Left ventricle myocardium superior (tissue), 1 donor: ENCODE measurements around the gene CST4. TPM values are rescaled to one million over a fixed set of nuclear protein-coding genes. Genes with fewer than 3 reads are reported as not detected.
A peak's percentile ranks its signal among the peaks of the same experiment; 100 is the strongest.
"Not testable (repeated sequence)": the region's sequence is repeated elsewhere in the genome, so short reads cannot be mapped to it uniquely, and the experiment has no call there.

Experiments
- ATAC-seq: fragments of 200-7000 bp; cut with Tn5 transposase; one replicate; pipeline ENCODE4 v1.9.1; 2020; ENCODE audit warnings: mild to moderate bottlenecking, moderate library complexity
- DNase-seq: peaks from one replicate; pipeline ENCODE4 v3.0.0-alpha.2; 2020
- intact Hi-C: fragments of 100-400 bp; cut with micrococcal nuclease; formaldehyde crosslinking; loops from one replicate; pipeline ENCODE4 v1.11.0; 2022
- total RNA-seq: library from RNA; stranded (reverse); fragmentation: NEBNext Ultra II Directional; extraction: Animal tissue kit (Norgen Biotek cat#: 25700); gene quantifications from one replicate; pipeline ENCODE4 v1.2.1, GENCODE V29; 2021
- donor health status: DM: no; HTN: yes; CAD: no; lungs with severe emphysema.

CST4 gene
- total RNA-seq, 1 donor from 2014 or later: not detected

DNA sequence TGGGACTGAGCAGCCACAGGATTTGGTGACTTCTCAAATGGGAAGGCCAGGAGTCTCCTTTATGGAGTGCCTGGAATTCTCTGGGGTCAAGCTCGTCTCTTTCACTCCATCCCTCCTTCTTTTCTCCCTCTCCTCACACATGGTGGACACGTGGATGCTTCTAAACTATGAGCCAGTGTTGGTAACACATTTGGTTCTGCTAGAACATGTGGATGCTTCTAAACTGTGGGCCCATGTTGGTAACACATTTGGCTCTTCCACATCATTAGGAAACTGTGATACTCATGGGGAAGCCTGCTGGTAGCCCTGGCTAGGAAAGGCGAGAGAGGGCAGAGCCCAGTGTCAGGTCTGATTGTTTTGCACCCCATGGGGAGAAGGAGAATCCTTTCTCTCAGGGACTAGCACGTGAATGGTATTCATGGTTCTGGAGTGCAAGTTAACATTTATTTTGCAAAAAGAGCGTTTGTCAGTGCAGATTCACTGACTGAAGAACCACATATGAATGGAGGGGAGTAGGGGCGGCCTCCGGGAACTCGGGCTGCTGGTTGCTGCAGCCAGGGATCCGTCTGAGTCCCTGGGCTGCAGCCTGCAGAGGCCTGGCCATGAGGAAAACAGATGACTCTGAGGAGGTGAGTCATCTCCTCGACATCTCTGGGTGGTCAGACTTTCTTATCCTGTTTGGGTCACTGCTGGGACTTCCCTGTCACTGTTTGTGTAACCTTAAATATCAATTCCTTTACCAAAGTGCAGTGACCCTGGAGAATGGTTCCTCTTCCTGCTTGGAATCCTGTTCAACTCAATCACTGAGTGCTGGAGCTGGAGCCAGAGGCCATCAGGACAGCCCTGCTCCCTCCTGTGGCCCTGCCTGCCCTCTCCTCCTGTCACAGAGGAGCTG lies 4.1 kb upstream of the CST4 start:
- ATAC-seq: peak; percentile 92
- DNase-seq, intact Hi-C loops: not testable (repeated sequence)

- ATAC-seq (no peak), DNase-seq (no peak)
- intact Hi-C loops: no loop called here
Measured at GRCh38 chr20:23691675-23692074, 2.8 kb upstream of the CST4 start.

GRCh38 chr20:23690581-23690980 lies 1.7 kb upstream of the CST4 start:
- no peak for ATAC-seq
- intact Hi-C loops: no loop called here
- no peak for DNase-seq

DNA sequence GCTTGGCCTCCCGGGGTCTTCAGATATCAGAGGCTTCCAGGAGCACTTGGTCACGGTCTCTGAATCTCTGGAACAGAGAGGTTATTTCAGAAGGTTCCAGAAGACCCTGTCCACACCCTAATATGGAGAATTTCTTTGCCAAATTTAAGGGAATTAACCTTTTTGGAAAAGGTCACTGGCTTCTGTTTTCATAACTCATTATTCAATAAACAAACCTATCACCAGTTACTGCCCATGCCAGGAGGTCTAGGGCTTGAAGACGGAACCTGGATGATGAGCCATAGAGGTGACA lies 507 bp upstream of the CST4 start:
- no peak for DNase-seq
- ATAC-seq: no peak
- intact Hi-C loops: no loop called here

GRCh38 chr20:23687986-23688385 lies 852 bp downstream of the CST4 start:
- intact Hi-C loops: no loop called here
- no peak for DNase-seq
- ATAC-seq: no peak

DNA sequence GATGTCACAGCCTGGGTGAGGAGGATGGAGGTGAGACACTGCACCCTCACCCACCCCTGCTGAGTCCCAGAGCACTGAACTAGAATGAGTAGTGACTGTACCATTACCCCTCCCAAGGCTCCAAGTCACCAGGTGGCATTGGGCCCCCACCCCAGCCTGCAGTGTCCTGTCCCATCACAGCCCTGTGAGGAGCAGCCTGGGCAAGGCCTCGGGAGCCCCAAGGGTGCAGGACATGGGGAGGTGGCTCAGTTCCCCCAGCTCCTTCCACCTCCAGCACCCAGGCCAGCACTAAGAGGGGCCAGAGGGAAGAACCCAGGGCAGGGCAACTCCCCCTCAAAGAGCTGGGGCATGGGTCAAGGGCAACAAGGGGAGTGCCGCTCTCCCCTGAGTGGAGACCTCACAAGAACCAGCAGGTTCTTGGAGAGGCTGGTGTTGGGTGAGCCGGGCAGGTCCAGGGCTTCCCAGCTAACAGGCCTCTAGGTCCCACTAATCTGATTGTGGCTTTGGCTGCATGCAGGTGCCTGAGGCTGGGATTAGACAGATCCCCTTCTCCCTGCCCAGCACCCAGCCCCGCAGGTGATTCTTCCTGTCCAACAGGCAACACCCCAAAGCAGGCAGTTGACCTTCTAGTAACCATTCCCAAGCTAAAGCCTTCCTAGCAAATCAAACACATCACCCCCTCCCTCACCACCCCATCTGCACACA lies 2.6 kb downstream of the CST4 start:
- DNase-seq: no peak
- no peak for ATAC-seq
- intact Hi-C loops: no loop called here

DNA sequence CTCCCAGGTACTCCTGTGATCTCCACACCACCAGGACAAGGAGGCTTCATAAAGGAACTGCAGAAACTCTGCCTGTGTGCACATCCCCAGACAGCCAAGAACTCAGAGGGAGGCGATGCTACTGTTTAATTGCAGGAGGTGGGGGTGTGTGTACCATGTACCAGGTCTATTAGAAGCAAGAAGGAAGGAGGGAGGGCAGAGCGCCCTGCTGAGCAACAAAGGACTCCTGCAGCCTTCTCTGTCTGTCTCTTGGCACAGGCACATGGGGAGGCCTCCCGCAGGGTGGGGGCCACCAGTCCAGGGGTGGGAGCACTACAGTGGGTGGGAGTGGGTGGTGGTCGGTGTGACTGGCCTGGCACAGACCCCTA lies 3.3 kb downstream of the CST4 start:
- intact Hi-C loops, DNase-seq, ATAC-seq: not testable (repeated sequence)

DNA sequence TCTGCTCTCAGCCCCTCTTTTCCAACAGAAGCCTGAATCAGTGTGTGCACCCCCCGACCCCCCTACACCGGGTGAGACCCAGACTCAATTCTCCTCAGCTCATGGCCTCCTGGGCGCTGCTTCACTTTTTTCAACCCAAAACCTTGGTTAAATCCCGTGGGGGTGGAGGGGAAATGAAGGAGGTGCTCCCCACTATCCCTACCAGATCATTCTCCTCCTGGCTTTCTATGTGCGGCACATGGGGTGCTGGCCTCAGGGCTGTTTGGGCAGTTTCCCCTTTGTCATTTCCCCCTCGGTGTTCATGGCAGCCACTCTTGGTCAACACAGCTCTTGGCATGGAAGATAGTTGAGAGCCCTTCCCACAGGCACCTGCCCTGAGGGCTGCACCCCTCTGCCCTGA lies 4.6 kb downstream of the CST4 start:
- intact Hi-C loops: no loop called here
- ATAC-seq (no peak), DNase-seq (no peak)

DNA sequence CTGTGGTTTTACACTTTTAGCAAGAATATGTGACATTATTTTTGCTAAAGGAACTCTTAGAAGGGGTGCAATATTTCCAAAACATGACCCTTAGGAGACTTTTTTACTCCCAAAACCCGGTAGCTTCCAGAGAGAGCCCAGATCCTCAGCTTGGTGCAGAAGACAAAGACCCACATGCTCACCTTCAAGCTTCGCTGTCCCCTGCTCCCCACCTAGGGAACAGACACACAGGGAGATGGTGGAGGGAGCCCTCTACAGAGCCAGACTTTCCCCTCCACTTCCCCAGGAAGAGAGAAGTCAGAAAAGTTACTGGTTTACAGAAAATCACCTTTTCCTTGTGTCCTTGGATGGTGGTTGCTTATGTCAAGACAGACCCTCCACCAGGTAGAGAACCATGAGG lies 5.0 kb downstream of the CST4 start:
- DNase-seq (no peak), ATAC-seq (no peak)
- intact Hi-C loops: no loop called here

- DNase-seq: no peak
- intact Hi-C loops: no loop called here
- no peak for ATAC-seq
Measured at GRCh38 chr20:23683281-23683680, 5.6 kb downstream of the CST4 start.

DNA sequence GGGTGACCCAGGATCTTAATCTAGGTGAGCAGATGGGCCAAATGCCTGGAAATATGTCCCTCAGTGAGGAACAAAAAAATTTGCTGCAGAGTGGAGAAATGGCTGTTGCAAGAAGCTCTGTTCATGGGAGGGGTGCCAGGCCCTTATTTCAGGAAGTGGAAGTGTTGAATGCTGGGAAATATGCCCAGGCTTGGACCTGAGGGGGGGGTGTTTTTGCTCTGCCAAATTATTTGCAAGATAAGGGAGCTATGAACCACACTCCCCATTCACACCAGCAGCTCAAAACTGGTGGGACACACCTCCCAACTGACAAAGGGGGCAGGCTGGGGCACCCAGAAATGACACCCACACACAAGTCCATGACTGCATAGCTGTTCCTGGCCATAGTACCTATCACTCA lies 8.7 kb downstream of the CST4 start:
- intact Hi-C loops: no loop called here
- DNase-seq (no peak), ATAC-seq (peak; percentile 24)

DNA sequence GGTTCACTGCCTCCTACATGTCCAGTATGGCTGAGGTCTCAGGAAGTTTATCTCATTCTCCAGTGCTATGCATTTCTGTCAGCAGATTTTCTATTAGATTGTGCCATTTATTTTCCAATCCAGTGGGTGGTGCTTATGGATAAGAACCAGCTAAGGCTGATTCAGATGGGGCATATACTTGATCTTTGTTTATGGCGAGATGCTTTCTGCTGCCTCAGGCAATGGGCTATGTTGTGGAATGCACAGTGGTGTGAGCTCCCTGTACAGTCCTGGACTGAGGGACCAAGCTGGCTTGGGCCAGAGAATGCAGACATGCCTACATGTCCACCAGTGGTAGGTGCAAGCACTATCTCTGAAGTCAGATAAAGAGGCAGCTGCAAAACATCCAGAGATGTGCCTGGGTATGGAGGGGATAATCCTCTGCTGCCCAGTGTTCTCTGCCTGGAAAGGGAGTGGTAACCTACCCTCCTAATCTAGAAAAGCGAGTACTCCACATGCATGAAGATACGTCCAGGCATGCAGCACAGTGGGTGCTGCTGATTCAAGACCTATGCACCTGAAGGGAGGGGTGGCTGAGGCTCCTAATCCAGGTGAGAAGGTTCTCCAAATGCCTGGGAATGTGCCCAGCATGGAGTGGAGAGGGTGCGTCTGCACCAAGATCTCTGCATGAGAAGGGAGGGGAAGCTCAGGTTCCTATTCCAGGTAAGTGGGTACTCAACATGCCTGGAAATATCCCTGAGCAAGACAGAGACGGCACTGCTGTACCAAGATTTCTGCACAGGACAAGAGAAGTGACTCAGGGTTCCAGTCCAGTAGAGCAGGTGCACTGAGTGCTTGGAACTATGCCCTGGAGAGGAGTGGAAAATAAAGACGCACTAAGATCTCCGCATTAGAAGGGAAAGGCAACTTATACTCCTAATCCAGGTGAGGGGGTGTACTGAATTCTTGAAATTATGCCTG lies 9.4 kb downstream of the CST4 start:
- intact Hi-C loops: no loop called here
- DNase-seq: no peak
- ATAC-seq: no peak

GRCh38 chr20:23673209-23673608 lies 15.6 kb downstream of the CST4 start:
- intact Hi-C loops: no loop called here

DNA sequence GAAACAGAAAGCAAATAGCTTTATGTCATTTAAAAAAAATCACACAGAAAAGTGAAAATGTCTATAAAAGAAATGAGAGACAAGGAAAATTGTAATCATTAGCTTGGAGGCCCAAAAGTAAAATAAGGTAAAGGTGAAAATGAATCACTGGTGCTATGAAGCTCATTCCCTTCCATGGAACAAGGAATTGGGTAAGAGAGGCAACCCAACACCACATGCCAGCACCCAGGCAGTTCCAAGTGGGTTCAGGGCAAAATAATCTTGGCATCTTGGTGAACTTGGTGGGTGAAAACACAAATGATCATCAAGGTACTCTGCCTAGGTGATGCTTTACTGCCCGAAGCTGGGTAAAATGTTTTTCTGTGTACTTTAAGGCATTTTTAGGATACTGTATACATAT lies 16.7 kb downstream of the CST4 start:
- ATAC-seq (no peak), DNase-seq (no peak)
- intact Hi-C loops: no loop called here

More at GRCh38 chr20:23673209-23673608, 15.6 kb downstream of the CST4 start:
- no peak for ATAC-seq
- no peak for DNase-seq

DNA sequence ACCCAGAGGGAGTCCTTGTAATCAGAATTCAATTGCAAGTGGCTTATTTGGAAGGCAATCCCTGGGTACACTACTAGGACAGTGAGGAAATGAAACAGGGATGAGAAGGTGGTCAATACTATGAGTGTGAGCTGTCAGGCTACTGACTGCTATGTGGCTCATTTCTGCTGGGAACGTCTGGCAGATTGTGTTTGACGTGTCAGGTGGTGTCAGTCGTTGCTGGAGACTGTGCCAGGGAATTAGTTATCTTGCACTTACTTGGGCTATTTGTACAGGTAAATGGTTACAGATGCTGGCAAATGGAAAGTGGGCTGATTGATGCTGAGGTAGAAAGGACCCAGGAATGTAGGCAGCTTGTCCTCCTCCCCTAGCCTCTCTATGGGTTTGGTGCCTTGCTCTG lies 17.4 kb downstream of the CST4 start:
- intact Hi-C loops: no loop called here
- DNase-seq: no peak
- ATAC-seq: no peak

GRCh38 chr20:23670361-23670760 lies 18.5 kb downstream of the CST4 start:
- ATAC-seq: no peak
- intact Hi-C loops: no loop called here
- DNase-seq: no peak

DNA sequence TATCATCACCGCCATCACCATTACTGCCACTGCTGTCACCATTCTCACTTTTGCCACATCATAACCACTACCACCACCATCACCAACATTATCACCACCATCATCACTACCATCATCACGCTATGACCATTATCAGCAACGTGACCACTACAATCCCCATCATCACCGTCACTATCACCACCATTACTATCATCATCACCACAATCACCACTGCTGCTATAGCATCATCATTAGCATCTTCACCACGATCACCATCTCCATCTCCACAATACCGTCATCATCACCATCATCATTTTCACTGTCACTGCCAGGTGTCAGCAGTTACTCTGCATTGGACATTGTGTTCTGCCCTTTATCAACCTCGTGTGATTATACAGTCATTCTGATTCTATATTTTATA lies 19.0 kb downstream of the CST4 start:
- intact Hi-C loops: no loop called here
- no peak for DNase-seq
- no peak for ATAC-seq

- DNase-seq: no peak
- no peak for ATAC-seq
- intact Hi-C loops: no loop called here
Measured at GRCh38 chr20:23669327-23669726, 19.5 kb downstream of the CST4 start.

GRCh38 chr20:23668477-23668951 lies 20.3 kb downstream of the CST4 start:
- DNase-seq (no peak), ATAC-seq (peak; percentile 71)
- intact Hi-C loops: no loop called here

- intact Hi-C loops: no loop called here
- no peak for ATAC-seq
- no peak for DNase-seq
Measured at GRCh38 chr20:23667666-23668065, 21.2 kb downstream of the CST4 start.
